Medulla oblongata (tissue), 1 donor: Measurements from ENCODE around the gene TET1.
"Not testable (repeated sequence)": the region's sequence is repeated elsewhere in the genome, so short reads cannot be mapped to it uniquely, and the experiment has no call there.

Experiments
- DNase-seq: peaks from one replicate; pipeline ENCODE4 v3.0.0-alpha.2; 2015; ENCODE audit errors: extremely low spot score

TET1 gene

GRCh38 chr10:68560186-68560942 lies at the start of gene TET1:
Gene TET1, plus strand, starts transcription at chr10:68560337. Its CDS starts 12,002 bp downstream, at chr10:68572339.
- peak; percentile 42 for DNase-seq

GRCh38 chr10:68516216-68516615 lies 43.9 kb upstream of the TET1 start:
- not testable (repeated sequence) for DNase-seq

- DNase-seq = no peak
Measured at GRCh38 chr10:68516766-68517165, 43.4 kb upstream of the TET1 start.

- DNase-seq = no peak
Measured at GRCh38 chr10:68517188-68517587, 42.9 kb upstream of the TET1 start.

- not testable (repeated sequence) for DNase-seq
Measured at GRCh38 chr10:68518609-68519008, 41.5 kb upstream of the TET1 start.

- DNase-seq = not testable (repeated sequence)
Measured at GRCh38 chr10:68525490-68526038, 34.6 kb upstream of the TET1 start.

- peak; percentile 6 for DNase-seq
Measured at GRCh38 chr10:68526634-68527307, 33.4 kb upstream of the TET1 start.

- DNase-seq = no peak
Measured at GRCh38 chr10:68536973-68537372, 23.2 kb upstream of the TET1 start.

GRCh38 chr10:68537796-68538195 lies 22.3 kb upstream of the TET1 start:
- no peak for DNase-seq

GRCh38 chr10:68543004-68543918 lies 16.9 kb upstream of the TET1 start:
- DNase-seq = no peak

GRCh38 chr10:68550747-68551411 lies 9.3 kb upstream of the TET1 start:
- peak; percentile 85 for DNase-seq

GRCh38 chr10:68553138-68553537 lies 7.0 kb upstream of the TET1 start:
- no peak for DNase-seq

- DNase-seq = no peak
Measured at GRCh38 chr10:68553599-68553998, 6.5 kb upstream of the TET1 start.

- DNase-seq = no peak
Measured at GRCh38 chr10:68558478-68558877, 1.7 kb upstream of the TET1 start.

GRCh38 chr10:68559251-68559650 lies 886 bp upstream of the TET1 start:
- DNase-seq = no peak

- no peak for DNase-seq
Measured at GRCh38 chr10:68559841-68560185, 324 bp upstream of the TET1 start.

GRCh38 chr10:68560943-68561864 lies 1.1 kb downstream of the TET1 start:
- peak; percentile 9 for DNase-seq

- DNase-seq = no peak
Measured at GRCh38 chr10:68561865-68562649, 1.9 kb downstream of the TET1 start.
